NCI-H1092 (cell line): ENCODE measurements around the gene KCNT1.

Source experiments
- DNase-seq: peaks from one replicate; lab custom pipeline; 2025; lab: John Stamatoyannopoulos, UW

The KCNT1 gene

GRCh38 chr9:135822374-135822755, 120.4 kb downstream of the KCNT1 start:
- DNase-seq: no peak

GRCh38 chr9:135823036-135823435, 121.1 kb downstream of the KCNT1 start:
- no peak for DNase-seq

DNA sequence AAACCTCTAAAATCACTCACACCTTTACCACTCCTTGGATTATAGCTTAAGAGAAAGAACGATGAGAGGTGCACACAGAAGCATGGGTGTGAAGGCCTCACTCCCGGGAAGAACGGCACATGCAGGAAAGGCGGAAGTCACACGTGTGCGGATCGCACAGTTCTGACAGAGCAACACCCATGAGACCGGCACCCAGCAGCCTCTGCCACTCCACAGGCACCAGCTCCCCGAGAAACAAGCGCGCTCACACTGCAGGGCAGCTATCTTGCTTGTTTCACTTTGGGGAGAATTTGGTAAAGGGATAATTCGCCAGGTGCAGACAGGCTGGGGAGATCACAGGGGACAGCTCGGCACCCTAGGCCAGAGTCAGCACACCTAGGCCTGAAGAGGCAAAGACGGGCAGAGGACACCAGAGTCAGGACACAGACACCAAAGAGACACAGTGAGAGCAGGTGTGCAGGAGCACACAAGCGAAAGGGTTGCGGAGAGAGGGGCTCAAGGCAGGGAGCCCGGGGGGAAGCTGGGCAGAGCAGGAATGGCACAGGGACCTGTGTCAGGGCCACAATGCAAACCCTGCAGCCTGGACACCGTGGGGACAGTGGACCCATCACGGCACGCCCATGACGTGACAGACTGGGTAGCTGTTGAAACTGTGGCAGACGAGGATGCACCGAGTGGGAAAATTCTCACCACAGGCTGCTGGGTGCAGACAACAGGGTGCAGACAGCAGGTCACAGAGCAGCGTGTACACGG, 123.6 kb downstream of the KCNT1 start:
- DNase-seq: no peak

- DNase-seq: no peak
Observed at GRCh38 chr9:135826188-135826545, 124.2 kb downstream of the KCNT1 start.

- DNase-seq: no peak
Observed at GRCh38 chr9:135827301-135827700, 125.3 kb downstream of the KCNT1 start.

GRCh38 chr9:135827866-135828580, 126.0 kb downstream of the KCNT1 start:
- no peak for DNase-seq

DNA sequence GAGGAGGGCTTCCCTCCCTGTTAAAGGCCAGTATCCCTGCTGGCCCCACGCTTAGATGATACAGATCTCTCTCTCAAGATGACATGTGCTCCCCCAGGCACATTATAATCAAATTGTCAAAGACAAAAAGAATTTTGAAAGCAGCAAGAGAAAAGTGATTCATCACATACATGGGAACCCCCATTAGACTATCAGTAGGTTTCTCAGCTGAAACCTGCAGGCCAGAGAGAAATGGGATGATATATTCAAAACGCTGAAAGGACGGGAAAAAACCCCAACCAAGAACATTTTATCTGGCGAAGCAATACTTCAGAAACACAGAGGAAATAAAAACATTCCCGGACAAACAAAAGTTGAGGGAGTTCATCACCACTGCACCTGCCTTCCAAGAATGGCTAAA, 126.7 kb downstream of the KCNT1 start:
- DNase-seq: no peak

GRCh38 chr9:135830496-135830895, 128.5 kb downstream of the KCNT1 start:
- no peak for DNase-seq

DNA sequence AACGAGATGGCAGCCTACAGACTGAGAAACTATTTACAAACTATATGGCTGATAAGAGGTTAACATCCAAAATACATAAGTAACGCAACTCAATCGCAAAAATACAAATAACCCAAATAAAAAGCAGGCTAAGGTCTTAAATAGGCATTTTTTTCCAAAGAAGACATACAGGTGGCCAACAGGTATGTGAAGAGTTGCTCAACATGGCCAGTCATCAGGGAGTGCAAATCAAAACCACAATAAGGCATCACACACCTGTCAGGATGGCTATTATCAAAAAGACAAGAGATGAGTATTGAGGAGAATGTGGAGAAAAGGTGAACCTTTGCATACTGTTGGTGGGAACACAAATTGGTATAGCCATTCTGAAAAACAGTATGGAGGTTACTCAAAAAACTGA, 131.9 kb downstream of the KCNT1 start:
- DNase-seq: no peak

- no peak for DNase-seq
Observed at GRCh38 chr9:135835131-135835530, 133.1 kb downstream of the KCNT1 start.

GRCh38 chr9:135839516-135839915, 137.5 kb downstream of the KCNT1 start:
- no peak for DNase-seq

DNA sequence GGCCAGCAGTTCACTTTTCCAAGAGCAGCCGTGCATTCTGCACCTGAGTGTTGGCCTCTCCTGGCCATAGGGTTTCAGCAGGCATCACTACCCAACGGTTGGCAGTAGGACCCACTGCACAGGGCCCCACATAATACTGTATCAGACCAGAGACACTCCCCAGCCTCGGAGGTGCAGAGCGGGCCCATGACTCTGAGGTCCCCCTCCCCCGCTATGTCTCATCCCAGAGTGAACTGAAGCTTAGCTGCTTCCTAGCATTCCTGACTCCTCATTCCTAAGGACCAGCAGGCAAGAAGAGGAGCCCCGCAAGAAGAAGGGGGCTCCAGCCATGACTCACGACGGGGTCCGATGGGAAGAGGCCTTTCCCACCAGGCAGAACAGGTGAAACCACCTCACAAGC, 138.1 kb downstream of the KCNT1 start:
- DNase-seq: no peak

- no peak for DNase-seq
Observed at GRCh38 chr9:135840539-135840938, 138.6 kb downstream of the KCNT1 start.
